Neural cell (in vitro differentiated cells): ENCODE results near the gene TMEM86A. TPM values are rescaled to one million over a fixed set of nuclear protein-coding genes. Genes with fewer than 3 reads are reported as not detected.

ENCODE experiments used
- H2AFZ ChIP-seq: fragments of 200-600, 300-800 bp; sonication (generic), shearing (Covaris generic); 2 replicates; pipeline ENCODE4 v1.6.0; 2014; ENCODE audit warnings: low read depth, mild to moderate bottlenecking, antibody characterized with exemption, low read length, moderate library complexity
- H3F3A ChIP-seq: fragments of 200-600 bp; shearing (Covaris generic); 2 replicates; pipeline ENCODE4 v1.6.1; 2016; ENCODE audit warnings: mild to moderate bottlenecking, moderate library complexity, mixed read lengths, antibody characterized with exemption, low read length; ENCODE audit not compliant: insufficient read depth, poor library complexity, severe bottlenecking
- H3K27ac ChIP-seq: fragments of 200-600, 300-800 bp; sonication (generic), shearing (Covaris generic); 2 replicates; pipeline ENCODE4 v1.5.1; 2014; ENCODE audit warnings: mild to moderate bottlenecking, low read length, moderate library complexity
- H3K27me3 ChIP-seq: fragments of 300-800, 200-600 bp; sonication (generic), shearing (Covaris generic); 2 replicates; pipeline ENCODE4 v1.6.0; 2014; ENCODE audit warnings: mild to moderate bottlenecking, low read depth, low read length, moderate library complexity; ENCODE audit not compliant: insufficient read depth
- H3K36me3 ChIP-seq: fragments of 300-800, 200-600 bp; sonication (generic), shearing (Covaris generic); 2 replicates; pipeline ENCODE4 v1.5.1; 2014; ENCODE audit warnings: mild to moderate bottlenecking, antibody characterized with exemption, low read length, moderate library complexity; ENCODE audit not compliant: insufficient read depth
- H3K4me2 ChIP-seq: fragments of 300-800, 200-600 bp; sonication (generic), shearing (Covaris generic); 2 replicates; pipeline ENCODE4 v1.6.0; 2014; ENCODE audit warnings: mild to moderate bottlenecking, low read length
- H3K4me3 ChIP-seq: fragments of 300-800, 200-600 bp; sonication (generic), shearing (Covaris generic); 2 replicates; pipeline ENCODE4 v1.5.1; 2014; ENCODE audit warnings: mild to moderate bottlenecking, low read length, moderate library complexity
- H3K79me2 ChIP-seq: fragments of 200-600 bp; shearing (Covaris generic); replicated peaks from 2 replicates; pipeline ENCODE4 v1.6.0; 2014; ENCODE audit warnings: mild to moderate bottlenecking, low read length, moderate library complexity; ENCODE audit not compliant: insufficient read depth
- H3K9ac ChIP-seq: fragments of 300-800, 200-600 bp; sonication (generic), shearing (Covaris generic); 2 replicates; pipeline ENCODE4 v1.6.1; 2016; ENCODE audit warnings: mild to moderate bottlenecking, low read length, mixed read lengths
- H3K9me2 ChIP-seq: fragments of 200-600 bp; shearing (Covaris generic); 2 replicates; pipeline ENCODE4 v1.6.1; 2016; ENCODE audit warnings: mild to moderate bottlenecking, low read length, mixed read lengths; ENCODE audit not compliant: insufficient read depth
- H3K9me3 ChIP-seq: fragments of 200-600, 300-800 bp; sonication (generic), shearing (Covaris generic); 2 replicates; pipeline ENCODE4 v1.6.1; 2016; ENCODE audit warnings: mild to moderate bottlenecking, mixed run types, low read length, moderate library complexity, mixed read lengths
- H4K20me1 ChIP-seq: fragments of 200-600 bp; shearing (Covaris generic); 2 replicates; pipeline ENCODE4 v1.6.1; 2016; ENCODE audit warnings: mild to moderate bottlenecking, mixed run types; ENCODE audit not compliant: insufficient read depth
- CTCF ChIP-seq: fragments of 450-650 bp; IDR thresholded peaks from 2 replicates; pipeline ENCODE4 v1.5.1; 2014; ENCODE audit warnings: antibody characterized with exemption, mild to moderate bottlenecking, moderate library complexity; ENCODE audit not compliant: poor library complexity, severe bottlenecking
- EP300 ChIP-seq: fragments of 450-650 bp; conservative IDR thresholded peaks from 2 replicates; pipeline ENCODE4 v1.6.1; 2014; ENCODE audit warnings: antibody characterized with exemption, mild to moderate bottlenecking, moderate library complexity; ENCODE audit not compliant: poor library complexity, severe bottlenecking
- EZH2 ChIP-seq: fragments of 200-600, 300-800 bp; shearing (Covaris generic), sonication (generic); IDR thresholded peaks from 2 replicates; pipeline ENCODE4 v1.6.1; 2014; ENCODE audit warnings: antibody characterized with exemption, low read length, borderline replicate concordance, mild to moderate bottlenecking; ENCODE audit not compliant: insufficient read depth, poor library complexity, severe bottlenecking
- MXI1 ChIP-seq: fragments of 450-650 bp; conservative IDR thresholded peaks from 2 replicates; pipeline ENCODE4 v1.6.1; 2014; ENCODE audit warnings: antibody characterized with exemption, mild to moderate bottlenecking; ENCODE audit not compliant: poor library complexity, severe bottlenecking
- POLR2AphosphoS5 ChIP-seq: IDR thresholded peaks from 2 replicates; pipeline ENCODE4 v1.6.1; 2012
- RAD21 ChIP-seq: fragments of 450-650 bp; conservative IDR thresholded peaks from 2 replicates; pipeline ENCODE4 v1.6.1; 2014; ENCODE audit warnings: antibody characterized with exemption, mild to moderate bottlenecking, moderate library complexity
- REST ChIP-seq: IDR thresholded peaks from 2 replicates; pipeline ENCODE4 v1.6.1; 2012; ENCODE audit warnings: borderline replicate concordance
- SMC3 ChIP-seq: fragments of 450-650 bp; conservative IDR thresholded peaks from 2 replicates; pipeline ENCODE4 v1.6.1; 2014; ENCODE audit warnings: antibody characterized with exemption, mild to moderate bottlenecking, moderate library complexity; ENCODE audit not compliant: poor library complexity
- TAF1 ChIP-seq: IDR thresholded peaks from 2 replicates; pipeline ENCODE4 v1.6.1; 2012; ENCODE audit warnings: low read depth
- polyA plus RNA-seq: library from polyadenylated mRNA; depleted of rRNA; stranded (reverse); fragments of >200 nt; gene quantifications from 2 replicates; pipeline ENCODE4 v1.2.3, GENCODE V29; 2014

The TMEM86A gene
- polyA plus RNA-seq, 1 donor from 2014 or later: 3.3 TPM

- TF ChIP-seq EP300: no peak
These were observed 23.7 kb downstream of the TMEM86A start (continued) for GRCh38 chr11:18722293-18722637.

- Histone ChIP-seq H4K20me1 (no peaks in the 10 kb centered on the region), H3K79me2 (no peaks in the 10 kb centered on the region), H3K4me2 (no peak overlapping the region), H3K9me2 (no peaks in the 10 kb centered on the region), H3K4me3 (no peak overlapping the region), H3K27me3 (peaks cover 9% of the 10 kb centered on the region), H3K9me3 (no peaks in the 10 kb centered on the region), H3K36me3 (no peaks in the 10 kb centered on the region), H3K27ac (no peak overlapping the region), H3F3A (no peaks in the 10 kb centered on the region), H3K9ac (no peak overlapping the region), H2AFZ (no peak overlapping the region)
- TF ChIP-seq MXI1 (peak; percentile 60), SMC3 (no peak)
These were observed 25.4 kb downstream of the TMEM86A start for GRCh38 chr11:18723991-18724390.

DNA sequence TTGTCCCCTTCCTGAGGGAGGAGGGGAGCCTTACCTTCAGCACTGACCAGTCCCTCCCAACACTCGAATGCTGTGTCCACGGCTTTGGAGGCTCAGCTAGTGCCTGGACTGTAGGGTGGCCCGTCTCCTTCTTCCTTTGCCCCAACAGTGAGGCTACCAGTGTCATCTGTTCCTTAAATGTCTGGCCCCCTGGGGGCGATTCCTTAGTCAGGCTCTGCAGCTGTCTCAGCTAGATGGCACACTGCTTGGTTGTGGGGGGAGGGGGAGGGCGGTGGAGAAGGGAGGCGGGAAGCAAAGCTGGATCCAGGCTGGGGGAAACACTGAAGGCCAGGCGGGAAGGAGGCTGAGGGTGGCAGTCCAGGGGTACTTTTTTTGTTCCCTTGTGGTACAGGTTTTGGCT lies 27.5 kb downstream of the TMEM86A start, which contains the start of gene IGSF22:
Gene IGSF22 (minus strand): TSS at position 149 of the 400 bp plus-strand sequence. CDS start 1,952 bp downstream, outside the sequence.
- no peak within 1 kb of the TSS for H3K4me2 ChIP-seq

More for the DNA sequence above, 27.5 kb downstream of the TMEM86A start, which contains the start of gene IGSF22:
- no peaks in the 10 kb centered on the region for H3K36me3 ChIP-seq
- H4K20me1 ChIP-seq: no peaks in the 10 kb centered on the region
- TF ChIP-seq EZH2 (no peak), TAF1 (no peak), RAD21 (no peak), POLR2AphosphoS5 (no peak), REST (no peak), CTCF (no peak), SMC3 (no peak), MXI1 (no peak), EP300 (no peak)
- H2AFZ ChIP-seq: no peak within 1 kb of the TSS
- H3K27me3 ChIP-seq: peaks cover 9% of the 10 kb centered on the region
- H3K9me3 ChIP-seq: no peaks in the 10 kb centered on the region
- no peak within 1 kb of the TSS for H3K4me3 ChIP-seq
- no peak within 1 kb of the TSS for H3K9ac ChIP-seq
- no peak within 1 kb of the TSS for H3K27ac ChIP-seq
- H3F3A ChIP-seq: no peaks in the 10 kb centered on the region
- no peaks in the 10 kb centered on the region for H3K79me2 ChIP-seq
- H3K9me2 ChIP-seq: no peaks in the 10 kb centered on the region
